ENCODE data around the gene TESPA1. TPM values are rescaled to one million over a fixed set of nuclear protein-coding genes. Genes with fewer than 3 reads are reported as not detected.

TESPA1 gene
- total and polyA plus RNA-seq, 9 of the 15 experiments (the other 6 are each of a cell fraction or from before 2014, with no cell fraction given) = 0.72 to 7.1 (median 2.4) TPM

- FAIRE-seq = peak; percentile 85
- Histone ChIP-seq H3K9me3 (replicated peaks; ENCODE audit: control insufficient read depth, insufficient read depth, low read depth, low read length) (no peaks in the 10 kb centered on the region), H3K4me1 (replicated peaks in 1 of 2; ENCODE audit: control insufficient read depth in 2 of 2, insufficient read depth in 2 of 2, low read length in 2 of 2) (peaks cover 5 to 51% of the 10 kb centered on the region in 2 experiments), H3K9ac (ENCODE audit: insufficient read depth in 1 of 2, low read depth in 2 of 2, low read length in 2 of 2) (peak overlapping the region in 1 of 2 experiments; percentile 39; a peak in 2 of 4 replicates), H3K27ac (ENCODE audit: extremely low read depth, low read depth, low read length) (peak overlapping the region; percentile 78), H4K20me1 (replicated peaks; ENCODE audit: control insufficient read depth, insufficient read depth, low read length) (no peaks in the 10 kb centered on the region), H3K36me3 (ENCODE audit: control insufficient read depth, insufficient read depth, low read length) (no peaks in the 10 kb centered on the region), H3K27me3 (ENCODE audit: control insufficient read depth in 2 of 2, insufficient read depth in 2 of 2, low read length in 2 of 2) (no peaks in the 10 kb centered on the region), H3K4me3 (no peak overlapping the region), H3K9me1 (ENCODE audit: control insufficient read depth, insufficient read depth, low read length) (no peaks in the 10 kb centered on the region), H3K79me2 (ENCODE audit: control insufficient read depth, insufficient read depth, low read length) (no peaks in the 10 kb centered on the region), H2AFZ (ENCODE audit: low read depth, low read length) (peak overlapping the region; percentile 64), H3K4me2 (ENCODE audit: insufficient read depth, low read length) (peak overlapping the region; percentile 19)
- in situ Hi-C loops (cut with MboI) = no loop called here
- peak; percentile 69 to 87 (median 76) for DNase-seq (ENCODE audit: extremely low read depth in 1 of 4, low spot score in 3 of 4)
- CTCF ChIA-PET (ENCODE audit: low intra/inter-chr PET ratio) = interaction anchor here (0.5 kb wide), 1 partner anchor 37 kb away, joined by 3 read pairs; no protein-coding TSS in a partner anchor
- POLR2A ChIA-PET = interaction anchor here (0.8 to 1.6 kb wide), 3 partner anchors 12 to 84 kb away, joined by 3 read pairs; no protein-coding TSS in a partner anchor
- intact Hi-C loops (cut with micrococcal nuclease) = no loop called here
- no TSS peak for BruUV-seq (replicated peaks)
- ATAC-seq = peak; percentile 84
- WGBS (ENCODE audit: insufficient coverage, low coverage, missing lambda C conversion rate) = 0% methylated on average over 1 of the region's 1 CpG
- no peak for TF ChIP-seq NONO (IDR thresholded peaks at IDR 0.05; ENCODE audit: low read depth in 2 of 2, low read length in 1 of 2)
- TF ChIP-seq PRMT5 (CRISPR knock-in tag; IDR thresholded peaks at IDR 0.05) = no peak
- no peak for TF ChIP-seq PYGO2 (tag; IDR thresholded peaks at IDR 0.05)
- no peak for TF ChIP-seq ZBTB43 (CRISPR knock-in tag; IDR thresholded peaks at IDR 0.05)
- TF ChIP-seq TGIF2 (CRISPR knock-in tag; IDR thresholded peaks at IDR 0.05) = no peak
- peak; percentile 97 for TF ChIP-seq NFIC (IDR thresholded peaks at IDR 0.05)
- TF ChIP-seq RB1 (IDR thresholded peaks at IDR 0.05; ENCODE audit: low read depth) = no peak
- TF ChIP-seq ZNF76 (CRISPR knock-in tag; IDR thresholded peaks at IDR 0.05; ENCODE audit: borderline replicate concordance) = no peak
- TF ChIP-seq PURB (CRISPR knock-in tag; IDR thresholded peaks at IDR 0.05; ENCODE audit: low read depth) = no peak
- TF ChIP-seq POLR3G (IDR thresholded peaks at IDR 0.05; ENCODE audit: extremely low read depth, insufficient read length, insufficient replicate concordance) = no peak
- TF ChIP-seq CHD2 (IDR thresholded peaks at IDR 0.05; ENCODE audit: low read depth, low read length) = no peak
- TF ChIP-seq ZNF79 (CRISPR knock-in tag; IDR thresholded peaks at IDR 0.05; ENCODE audit: low read depth) = no peak
- TF ChIP-seq PRPF4 (IDR thresholded peaks at IDR 0.05; ENCODE audit: insufficient read depth, low read depth, low read length, poor library complexity, severe bottlenecking) = no peak
- no peak for TF ChIP-seq XRCC5 (IDR thresholded peaks at IDR 0.05; ENCODE audit: low read depth, low read length)
- TF ChIP-seq NFIX (CRISPR knock-in tag; IDR thresholded peaks at IDR 0.05; ENCODE audit: low read depth) = peak; percentile 27; the same call in 1 of the 2 replicates
- peak; percentile 93 for TF ChIP-seq ZNF316 (IDR thresholded peaks at IDR 0.05)
- TF ChIP-seq GATA2 (CRISPR knock-in tag; IDR thresholded peaks at IDR 0.05) = no peak
- no peak for TF ChIP-seq ZNF134 (CRISPR knock-in tag; conservative IDR thresholded peaks at IDR 0.05)
- no peak for TF ChIP-seq MECOM (CRISPR knock-in tag; IDR thresholded peaks at IDR 0.05)
- no peak for TF ChIP-seq SPI1 (IDR thresholded peaks at IDR 0.05; ENCODE audit: borderline replicate concordance, low read depth, low read length)
- TF ChIP-seq ZNF436 (CRISPR knock-in tag; IDR thresholded peaks at IDR 0.05) = no peak
- peak; percentile 60 for TF ChIP-seq MAFF (IDR thresholded peaks at IDR 0.05; ENCODE audit: low read length)
- TF ChIP-seq KAT7 (CRISPR knock-in tag; IDR thresholded peaks at IDR 0.05; ENCODE audit: borderline replicate concordance) = no peak
- no peak for TF ChIP-seq XRCC4 (IDR thresholded peaks at IDR 0.05; ENCODE audit: extremely low read depth, insufficient read depth, insufficient read length)
- no peak for TF ChIP-seq EZH2 (IDR thresholded peaks at IDR 0.05; ENCODE audit: borderline replicate concordance, low read depth, low read length)
Measured at GRCh38 chr12:54988402-54989054, 4.0 kb upstream of the TESPA1 start.
